Sigmoid colon (tissue), 7 donors: ENCODE data around the gene SHB. TPM values are rescaled to one million over a fixed set of nuclear protein-coding genes. Genes with fewer than 3 reads are reported as not detected.

Experiments
- DNase-seq: peaks from one replicate; pipeline ENCODE4 v3.0.0-alpha.2; 2019
- H3K27ac ChIP-seq, 4 donors: fragments of 200-600 bp; sonication (generic); one replicate each; pipeline ENCODE4 v1.5.1; 2016 to 2019; ENCODE audit warnings: mild to moderate bottlenecking in 1 of 4
- H3K27me3 ChIP-seq, 3 donors: fragments of 200-600 bp; sonication (generic); one replicate each; pipeline ENCODE4 v1.5.1; 2019; ENCODE audit warnings: mild to moderate bottlenecking in 1 of 3
- H3K36me3 ChIP-seq, 4 donors: fragments of 200-600 bp; sonication (generic); one replicate each; pipeline ENCODE4 v1.5.1; 2016 to 2019
- H3K4me1 ChIP-seq, 4 donors: fragments of 200-600 bp; sonication (generic); one replicate each; pipeline ENCODE4 v1.5.1; 2017 to 2019
- H3K4me3 ChIP-seq, 4 donors: fragments of 200-600 bp; sonication (generic); one replicate each; pipeline ENCODE4 v1.5.1; 2017 to 2019; ENCODE audit warnings: mild to moderate bottlenecking in 2 of 4, moderate library complexity in 1 of 4
- H3K9me3 ChIP-seq, 4 donors: fragments of 200-600 bp in 3 of 4; sonication (generic) in 3 of 4; one replicate each; pipeline versions ENCODE4 v1.5.1 to v1.6.1; 2013 to 2019
- EP300 ChIP-seq, 4 donors: sonication (generic); formaldehyde crosslinking; IDR thresholded peaks; one replicate each; pipeline ENCODE4 v1.6.1; 2017; ENCODE audit warnings: antibody characterized with exemption in 4 of 4
- POLR2A ChIP-seq, 2 donors: fragments of 450-650 bp; IDR thresholded peaks; one replicate each; pipeline ENCODE4 v1.6.1; 2016; ENCODE audit warnings: antibody characterized with exemption in 2 of 2, mild to moderate bottlenecking in 2 of 2, moderate library complexity in 2 of 2
- POLR2AphosphoS5 ChIP-seq, 4 donors: sonication (generic); formaldehyde crosslinking; IDR thresholded peaks; one replicate each; pipeline ENCODE4 v1.6.1; 2017; ENCODE audit warnings: antibody characterized with exemption in 4 of 4
- WGBS, 2 donors: extraction: QIAGEN DNeasy Blood & Tissue Kit; methylation state at CpG; one replicate each; pipeline ENCODE4 v1.1.7; 2013; 5-methylcytosine and 5-hydroxymethylcytosine counted together
- intact Hi-C: fragments of 100-400 bp; cut with DNase I; formaldehyde crosslinking; loops from one replicate; pipeline ENCODE4 v1.15.1; 2023
- polyA plus RNA-seq, 3 donors: library from polyadenylated mRNA; stranded (reverse); fragments of 200-250 nt; gene quantifications; one replicate each; pipeline ENCODE4 v1.2.3, GENCODE V29; 2013
- total RNA-seq, 4 donors: library from RNA; depleted of rRNA; stranded (reverse); fragments of >200 nt; gene quantifications; one replicate each; pipeline ENCODE4 v1.1.0, GENCODE V29; 2016
- TF ChIP-seq, protein P1 (sequence below), 4 experiments: fragments of 450-650 bp in 3 of 4; fragments of 200-600 bp in 1 of 4; IDR thresholded peaks; one replicate each; pipeline ENCODE4 v1.5.1; 2016 to 2019; ENCODE audit warnings: antibody characterized with exemption in 4 of 4, mild to moderate bottlenecking in 3 of 4, moderate library complexity in 2 of 4
- donor health status: healthy with polysubstance abuse.
- donor health status: Bipolar disorder and iron deficiency.
- donor health status: healthy.

SHB gene
- total and polyA plus RNA-seq, 7 donors: 6.8 to 33.7 (median 10.2) TPM

DNA sequence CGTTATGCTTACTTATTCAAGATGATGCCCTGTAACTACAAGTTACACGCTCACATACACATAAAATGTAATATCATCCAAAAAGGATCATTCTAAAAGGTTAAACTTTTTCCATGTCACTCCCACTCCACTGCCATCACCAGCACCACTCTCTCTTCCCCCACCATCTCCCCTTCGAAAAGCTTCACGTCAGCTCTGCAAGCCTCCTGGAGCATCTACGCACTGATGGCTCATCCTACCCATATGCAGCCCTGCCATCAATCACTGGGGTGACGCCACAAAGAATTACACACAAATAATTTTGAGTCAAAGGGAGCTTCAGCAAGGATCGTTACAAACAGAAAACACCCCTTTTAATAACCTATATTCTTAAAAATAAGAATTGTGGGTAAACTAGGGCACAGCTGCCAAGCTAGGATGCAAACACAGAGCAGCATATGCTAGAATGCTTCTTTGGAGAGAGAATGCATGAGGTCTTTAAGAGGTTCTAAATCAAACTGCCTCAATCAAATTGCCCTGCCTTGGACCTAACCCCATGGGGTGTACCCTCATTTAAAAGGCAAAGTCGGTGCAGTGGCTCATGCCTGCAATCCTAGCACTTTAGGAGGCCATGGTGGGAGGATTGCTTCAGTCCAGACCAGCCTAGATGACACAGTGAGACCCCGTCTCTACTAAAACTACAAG lies 56.1 kb downstream of the SHB start:
- no peak overlapping the region for H3K4me3 ChIP-seq
- intact Hi-C loops: no loop called here
- no peaks in the 10 kb centered on the region for H3K9me3 ChIP-seq
- WGBS, 2 donors: 93% methylated on average over 9 of the region's 9 CpGs
- peaks cover 0 to 55% (median 38%) of the 10 kb centered on the region in 4 donors for H3K4me1 ChIP-seq
- H3K27me3 ChIP-seq: no peaks in the 10 kb centered on the region
- no peak overlapping the region for H3K27ac ChIP-seq
- TF ChIP-seq, protein P1, sequence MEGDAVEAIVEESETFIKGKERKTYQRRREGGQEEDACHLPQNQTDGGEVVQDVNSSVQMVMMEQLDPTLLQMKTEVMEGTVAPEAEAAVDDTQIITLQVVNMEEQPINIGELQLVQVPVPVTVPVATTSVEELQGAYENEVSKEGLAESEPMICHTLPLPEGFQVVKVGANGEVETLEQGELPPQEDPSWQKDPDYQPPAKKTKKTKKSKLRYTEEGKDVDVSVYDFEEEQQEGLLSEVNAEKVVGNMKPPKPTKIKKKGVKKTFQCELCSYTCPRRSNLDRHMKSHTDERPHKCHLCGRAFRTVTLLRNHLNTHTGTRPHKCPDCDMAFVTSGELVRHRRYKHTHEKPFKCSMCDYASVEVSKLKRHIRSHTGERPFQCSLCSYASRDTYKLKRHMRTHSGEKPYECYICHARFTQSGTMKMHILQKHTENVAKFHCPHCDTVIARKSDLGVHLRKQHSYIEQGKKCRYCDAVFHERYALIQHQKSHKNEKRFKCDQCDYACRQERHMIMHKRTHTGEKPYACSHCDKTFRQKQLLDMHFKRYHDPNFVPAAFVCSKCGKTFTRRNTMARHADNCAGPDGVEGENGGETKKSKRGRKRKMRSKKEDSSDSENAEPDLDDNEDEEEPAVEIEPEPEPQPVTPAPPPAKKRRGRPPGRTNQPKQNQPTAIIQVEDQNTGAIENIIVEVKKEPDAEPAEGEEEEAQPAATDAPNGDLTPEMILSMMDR (IDR thresholded peaks at IDR 0.05): no peak
- TF ChIP-seq POLR2A (IDR thresholded peaks at IDR 0.05) (no peak), POLR2AphosphoS5 (IDR thresholded peaks at IDR 0.05) (no peak), EP300 (IDR thresholded peaks at IDR 0.05) (no peak)
- peaks cover 0 to 6% (median 0%) of the 10 kb centered on the region in 4 donors for H3K36me3 ChIP-seq
- DNase-seq: no peak

DNA sequence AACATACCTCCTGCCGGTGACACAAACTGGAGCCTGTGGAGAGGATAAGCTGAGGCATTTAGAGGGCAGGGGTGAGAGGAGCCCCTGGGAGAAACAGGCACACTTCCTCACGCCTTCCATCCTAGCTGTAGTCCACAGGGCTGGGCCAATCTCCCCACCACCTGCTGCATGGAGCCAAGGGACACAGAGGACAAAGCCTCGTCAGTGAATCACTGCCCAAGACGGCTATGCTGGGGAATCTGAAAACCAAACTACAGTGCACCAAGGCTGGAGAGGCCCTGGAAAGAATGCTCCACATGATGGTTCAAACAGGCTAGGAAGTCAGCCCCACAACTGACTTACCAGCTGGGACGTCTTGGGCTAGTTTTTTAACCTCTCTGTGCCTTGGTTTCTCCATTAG lies 57.0 kb downstream of the SHB start:
- H3K4me1 ChIP-seq: peaks cover 0 to 51% (median 30%) of the 10 kb centered on the region in 4 donors
- intact Hi-C loops: no loop called here
- DNase-seq: no peak

DNA sequence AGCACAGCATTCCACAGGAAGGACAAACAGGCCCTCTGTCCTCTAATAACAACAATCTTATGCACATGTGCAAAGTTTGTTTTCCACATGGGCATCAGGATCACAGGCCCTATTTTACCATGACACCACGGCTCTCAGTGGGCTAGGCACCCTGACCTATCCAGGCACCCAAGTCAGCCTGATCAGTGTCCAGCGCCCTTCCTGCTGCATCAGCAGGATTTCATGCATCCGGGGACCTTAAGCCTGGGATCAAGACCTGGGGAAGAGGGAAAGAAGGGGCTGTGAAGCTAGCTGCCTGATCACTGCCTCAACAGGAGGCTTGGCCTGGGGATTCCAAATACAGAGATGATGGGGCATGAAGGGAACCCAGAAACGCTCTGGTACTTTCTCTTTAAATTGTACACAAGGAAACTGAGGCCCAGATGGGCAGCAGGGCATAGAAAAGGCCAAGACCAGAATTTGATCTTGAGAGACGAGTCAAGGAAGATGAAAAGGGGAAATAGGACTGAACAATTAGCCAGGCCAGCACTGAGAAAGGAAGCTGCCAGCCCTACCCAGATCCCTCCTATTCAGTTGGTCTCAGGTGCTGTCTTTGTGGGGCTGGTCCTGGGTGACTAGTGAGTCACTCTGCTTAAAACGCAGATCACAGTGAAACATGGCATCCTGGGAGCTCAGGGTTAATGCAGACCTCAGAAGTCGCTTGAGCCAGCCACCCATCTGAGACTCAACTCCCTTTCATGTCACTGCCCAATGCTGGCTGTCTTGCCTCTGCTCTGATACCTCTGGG lies 57.9 kb downstream of the SHB start:
- no peaks in the 10 kb centered on the region for H3K9me3 ChIP-seq
- WGBS, 2 donors: 84 to 93% methylated on average over 7 of the region's 7 CpGs
- intact Hi-C loops: no loop called here
- no peak for DNase-seq
- TF ChIP-seq EP300 (IDR thresholded peaks at IDR 0.05) (no peak), POLR2AphosphoS5 (IDR thresholded peaks at IDR 0.05) (no peak), POLR2A (IDR thresholded peaks at IDR 0.05) (no peak)
- TF ChIP-seq, protein P1 (IDR thresholded peaks at IDR 0.05): no peak
- H3K27me3 ChIP-seq: no peaks in the 10 kb centered on the region
- H3K27ac ChIP-seq: no peak overlapping the region
- H3K4me1 ChIP-seq: peaks cover 0 to 43% (median 21%) of the 10 kb centered on the region in 4 donors
- peaks cover 0 to 6% (median 0%) of the 10 kb centered on the region in 4 donors for H3K36me3 ChIP-seq
- no peak overlapping the region for H3K4me3 ChIP-seq

More for the DNA sequence above, 57.0 kb downstream of the SHB start:
- Histone ChIP-seq H3K27ac (no peak overlapping the region), H3K4me3 (no peak overlapping the region), H3K27me3 (no peaks in the 10 kb centered on the region), H3K36me3 (peaks cover 0 to 6% (median 0%) of the 10 kb centered on the region in 4 donors), H3K9me3 (no peaks in the 10 kb centered on the region)
- TF ChIP-seq POLR2AphosphoS5 (IDR thresholded peaks at IDR 0.05) (no peak), POLR2A (IDR thresholded peaks at IDR 0.05) (no peak), EP300 (IDR thresholded peaks at IDR 0.05) (no peak)
- TF ChIP-seq, protein P1 (IDR thresholded peaks at IDR 0.05): no peak
- 92 to 94% methylated on average over 5 of the region's 5 CpGs for whole genome bisulfite sequencing, 2 donors

DNA sequence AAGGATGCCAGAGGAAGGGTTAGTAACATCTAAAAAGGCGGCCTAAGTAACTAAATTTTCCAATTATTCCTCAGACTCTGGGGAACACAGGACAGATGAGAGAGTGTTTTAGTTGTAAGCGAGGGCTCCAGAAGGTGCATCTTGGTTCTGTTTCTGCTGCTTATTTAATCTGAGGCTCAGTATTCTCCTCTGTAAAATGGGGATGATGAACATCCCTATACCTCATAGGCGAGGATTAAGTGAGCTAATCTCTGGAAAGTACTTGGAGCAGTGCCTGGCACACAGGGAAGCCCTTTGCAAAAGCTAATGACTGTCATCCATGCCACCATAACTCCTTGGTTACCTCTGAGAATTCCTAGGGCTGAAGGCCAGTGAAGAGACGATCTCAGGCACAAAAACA lies 59.0 kb downstream of the SHB start:
- no peak for DNase-seq
- no peak overlapping the region for H3K27ac ChIP-seq
- peaks cover 0 to 6% (median 0%) of the 10 kb centered on the region in 4 donors for H3K36me3 ChIP-seq
- intact Hi-C loops: no loop called here
- H3K27me3 ChIP-seq: no peaks in the 10 kb centered on the region
- TF ChIP-seq POLR2AphosphoS5 (IDR thresholded peaks at IDR 0.05) (no peak), EP300 (IDR thresholded peaks at IDR 0.05) (no peak), POLR2A (IDR thresholded peaks at IDR 0.05) (no peak)
- TF ChIP-seq, protein P1 (IDR thresholded peaks at IDR 0.05): no peak
- no peaks in the 10 kb centered on the region for H3K9me3 ChIP-seq
- WGBS, 2 donors: 87 to 88% methylated on average over 4 of the region's 4 CpGs
- H3K4me3 ChIP-seq: no peak overlapping the region
- peaks cover 0 to 31% (median 11%) of the 10 kb centered on the region in 4 donors for H3K4me1 ChIP-seq
